PC-3 (cell line): ENCODE results near the gene SLC6A18.

Experiments used
- EZH2 ChIP-seq: fragments of 300-600 bp; sonication (generic); IDR thresholded peaks from one replicate; pipeline ENCODE4 v1.6.1; 2017; ENCODE audit warnings: antibody characterized with exemption, mild to moderate bottlenecking, low read length; ENCODE audit not compliant: unreplicated experiment
- TF ChIP-seq, protein P1 (sequence below): fragments of 300-600 bp; sonication (generic); conservative IDR thresholded peaks from 2 replicates; pipeline ENCODE4 v1.5.1; 2017; ENCODE audit warnings: antibody characterized with exemption, low read depth, mild to moderate bottlenecking, low read length

DNA sequence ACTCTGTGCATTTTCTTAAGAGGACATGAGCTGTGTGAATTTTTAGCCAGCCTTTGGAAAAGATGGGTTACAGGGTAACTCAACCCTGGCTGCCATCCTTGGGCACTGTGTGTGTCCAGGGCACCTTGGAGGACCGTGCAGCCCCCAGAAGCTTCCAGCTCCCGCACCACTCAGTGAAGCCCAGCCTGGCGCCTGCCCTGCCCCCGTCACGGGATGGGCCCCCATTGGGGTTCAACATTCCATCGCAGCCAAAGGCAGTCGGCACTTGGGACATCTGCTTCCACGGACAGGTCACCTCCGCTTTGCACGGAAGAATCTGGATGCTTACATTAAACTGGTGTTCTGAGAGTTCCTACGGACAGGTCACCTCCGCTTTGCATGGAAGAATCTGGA, 1.9 kb upstream of the SLC6A18 start:
- TF ChIP-seq, protein P1, sequence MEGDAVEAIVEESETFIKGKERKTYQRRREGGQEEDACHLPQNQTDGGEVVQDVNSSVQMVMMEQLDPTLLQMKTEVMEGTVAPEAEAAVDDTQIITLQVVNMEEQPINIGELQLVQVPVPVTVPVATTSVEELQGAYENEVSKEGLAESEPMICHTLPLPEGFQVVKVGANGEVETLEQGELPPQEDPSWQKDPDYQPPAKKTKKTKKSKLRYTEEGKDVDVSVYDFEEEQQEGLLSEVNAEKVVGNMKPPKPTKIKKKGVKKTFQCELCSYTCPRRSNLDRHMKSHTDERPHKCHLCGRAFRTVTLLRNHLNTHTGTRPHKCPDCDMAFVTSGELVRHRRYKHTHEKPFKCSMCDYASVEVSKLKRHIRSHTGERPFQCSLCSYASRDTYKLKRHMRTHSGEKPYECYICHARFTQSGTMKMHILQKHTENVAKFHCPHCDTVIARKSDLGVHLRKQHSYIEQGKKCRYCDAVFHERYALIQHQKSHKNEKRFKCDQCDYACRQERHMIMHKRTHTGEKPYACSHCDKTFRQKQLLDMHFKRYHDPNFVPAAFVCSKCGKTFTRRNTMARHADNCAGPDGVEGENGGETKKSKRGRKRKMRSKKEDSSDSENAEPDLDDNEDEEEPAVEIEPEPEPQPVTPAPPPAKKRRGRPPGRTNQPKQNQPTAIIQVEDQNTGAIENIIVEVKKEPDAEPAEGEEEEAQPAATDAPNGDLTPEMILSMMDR: no peak
- no peak for TF ChIP-seq EZH2
